Measurements from ENCODE around the gene STRAP. TPM values are rescaled to one million over a fixed set of nuclear protein-coding genes. Genes with fewer than 3 reads are reported as not detected.

STRAP gene
- total RNA-seq, 1 experiment from 2014 or later = 210 TPM

- Histone ChIP-seq H4K20me1 (ENCODE audit: control insufficient read depth, insufficient read depth, insufficient read length) (no peaks in the 10 kb centered on the region), H4K5ac (ENCODE audit: insufficient read length, low read depth, low read length) (no peak overlapping the region), H2BK120ac (ENCODE audit: low read depth, low read length, poor library complexity, severe bottlenecking) (no peak overlapping the region), H4K8ac (replicated peaks; ENCODE audit: insufficient read length, low read depth, low read length) (no peak overlapping the region), H3K4me2 (ENCODE audit: insufficient read depth, insufficient read length, low read length) (no peak overlapping the region), H3K9ac (ENCODE audit: extremely low read depth, insufficient read length, low read length) (no peak overlapping the region), H3K23ac (ENCODE audit: insufficient read length, low read depth, low read length) (no peak overlapping the region), H3K14ac (ENCODE audit: insufficient read depth, low read length) (no peak overlapping the region), H3K9me3 (ENCODE audit: control insufficient read depth, low read depth, low read length) (no peaks in the 10 kb centered on the region), H2BK12ac (ENCODE audit: insufficient read length, low read depth, low read length) (no peak overlapping the region), H2AK5ac (ENCODE audit: insufficient read length, low read length) (no peak overlapping the region), H3K27ac (ENCODE audit: insufficient read length, low read depth, low read length) (no peak overlapping the region), H2BK5ac (ENCODE audit: insufficient read length, low read length) (no peak overlapping the region), H2BK15ac (ENCODE audit: low read depth, low read length) (no peak overlapping the region), H3K79me2 (ENCODE audit: insufficient read depth, low read length) (no peaks in the 10 kb centered on the region), H3K4ac (ENCODE audit: low read depth, low read length) (no peak overlapping the region), H3K23me2 (ENCODE audit: insufficient read length, low read depth, low read length, poor library complexity, severe bottlenecking) (no peaks in the 10 kb centered on the region), H4K91ac (ENCODE audit: insufficient read length, low read depth, low read length) (no peak overlapping the region), H3K27me3 (ENCODE audit: insufficient read depth, low read length) (no peaks in the 10 kb centered on the region), H3T11ph (ENCODE audit: low read length) (no peak overlapping the region), H3K18ac (ENCODE audit: insufficient read length, low read depth, low read length) (no peak overlapping the region), H2BK20ac (ENCODE audit: low read depth, low read length, poor library complexity, severe bottlenecking) (no peak overlapping the region), H2AFZ (ENCODE audit: low read length) (no peak overlapping the region), H3K4me1 (ENCODE audit: insufficient read depth, low read length) (no peaks in the 10 kb centered on the region; the same call in 1 of the 2 replicates), H3K56ac (ENCODE audit: insufficient read length, low read depth, low read length) (no peak overlapping the region), H3K79me1 (ENCODE audit: insufficient read depth, low read depth, low read length, poor library complexity, severe bottlenecking) (no peaks in the 10 kb centered on the region)
- no peak overlapping the region for H3K27ac Mint-ChIP-seq
- H3K9me3 Mint-ChIP-seq = no peaks in the 10 kb centered on the region
- WGBS (ENCODE audit: extremely low coverage, insufficient read length, low lambda C conversion rate) = no CpG with 5 or more reads among the region's 4 CpGs
- no peaks in the 10 kb centered on the region for H3K36me3 Mint-ChIP-seq (ENCODE audit: insufficient read depth in 1 of 3, low read depth in 3 of 3)
- DNase-seq = no peak
- no peak for TF ChIP-seq CTCF (conservative IDR thresholded peaks at IDR 0.05)
- H3K4me3 Mint-ChIP-seq = no peak overlapping the region
- peaks cover 0 to 18% of the 10 kb centered on the region in 2 experiments; a peak in 3 of 4 replicates for H3K4me1 Mint-ChIP-seq
- no peaks in the 10 kb centered on the region for H3K27me3 Mint-ChIP-seq (ENCODE audit: low read depth)
Measured at GRCh38 chr12:15853877-15854276, 28.3 kb upstream of the STRAP start.
